HG02852 (cell line): ENCODE results near the gene CCDC188.
A peak's percentile ranks its signal among the peaks of the same experiment; 100 is the strongest.

ENCODE experiments used
- ATAC-seq: cut with Tn5 transposase; IDR thresholded peaks from one replicate; pipeline ENCODE4 v1.9.1; 2021; ENCODE audit warnings: mild to moderate bottlenecking, moderate library complexity; ENCODE audit not compliant: unreplicated experiment

The CCDC188 gene

GRCh38 chr22:20135806-20136602 lies 14.9 kb downstream of the CCDC188 start:
- no peak for ATAC-seq

DNA sequence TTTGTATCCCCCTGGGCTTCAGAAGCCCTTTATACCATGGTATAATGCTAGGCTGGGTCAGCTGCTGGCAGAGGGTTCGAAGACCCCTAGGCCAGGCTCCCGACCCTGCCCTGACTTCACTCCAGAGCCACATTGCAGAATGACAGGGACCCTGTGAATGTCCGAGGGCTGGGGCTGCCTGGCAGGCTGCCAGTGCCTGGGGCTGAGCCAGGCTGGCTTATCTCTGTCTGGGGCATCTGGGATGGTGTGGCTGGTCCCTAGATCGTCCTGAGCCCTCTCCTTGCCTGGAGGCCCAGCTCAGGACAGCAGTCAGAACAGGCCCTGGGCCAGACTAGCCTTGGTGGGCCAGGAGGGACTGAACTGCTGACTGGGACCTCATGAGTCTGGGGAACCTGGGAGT lies 15.6 kb downstream of the CCDC188 start:
- ATAC-seq = no peak

GRCh38 chr22:20133930-20134549 lies 16.8 kb downstream of the CCDC188 start:
- no peak for ATAC-seq

GRCh38 chr22:20132686-20133246 lies 18.1 kb downstream of the CCDC188 start:
- ATAC-seq = no peak

- peak; percentile 8 for ATAC-seq
These were observed 18.8 kb downstream of the CCDC188 start for GRCh38 chr22:20131859-20132685.

DNA sequence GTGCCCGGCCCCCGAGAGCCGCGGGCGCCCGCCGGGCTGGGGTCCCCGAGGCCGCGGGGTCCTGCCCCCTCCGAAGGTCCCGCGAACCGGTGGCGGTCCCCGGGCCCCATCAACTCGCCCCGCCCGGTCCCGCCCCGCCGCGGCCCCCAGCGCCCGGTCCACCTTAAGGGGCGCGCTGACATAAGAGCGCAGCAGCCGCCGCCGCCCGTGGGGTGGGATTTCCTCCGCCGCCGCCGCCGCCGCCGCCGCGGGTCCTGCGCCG lies 19.3 kb downstream of the CCDC188 start, which contains the start of gene ZDHHC8:
TSS of gene ZDHHC8 (plus strand) at position 208 of the 262 bp plus-strand sequence. CDS start 144 bp downstream, outside the sequence.
- ATAC-seq = peak; percentile 57

DNA sequence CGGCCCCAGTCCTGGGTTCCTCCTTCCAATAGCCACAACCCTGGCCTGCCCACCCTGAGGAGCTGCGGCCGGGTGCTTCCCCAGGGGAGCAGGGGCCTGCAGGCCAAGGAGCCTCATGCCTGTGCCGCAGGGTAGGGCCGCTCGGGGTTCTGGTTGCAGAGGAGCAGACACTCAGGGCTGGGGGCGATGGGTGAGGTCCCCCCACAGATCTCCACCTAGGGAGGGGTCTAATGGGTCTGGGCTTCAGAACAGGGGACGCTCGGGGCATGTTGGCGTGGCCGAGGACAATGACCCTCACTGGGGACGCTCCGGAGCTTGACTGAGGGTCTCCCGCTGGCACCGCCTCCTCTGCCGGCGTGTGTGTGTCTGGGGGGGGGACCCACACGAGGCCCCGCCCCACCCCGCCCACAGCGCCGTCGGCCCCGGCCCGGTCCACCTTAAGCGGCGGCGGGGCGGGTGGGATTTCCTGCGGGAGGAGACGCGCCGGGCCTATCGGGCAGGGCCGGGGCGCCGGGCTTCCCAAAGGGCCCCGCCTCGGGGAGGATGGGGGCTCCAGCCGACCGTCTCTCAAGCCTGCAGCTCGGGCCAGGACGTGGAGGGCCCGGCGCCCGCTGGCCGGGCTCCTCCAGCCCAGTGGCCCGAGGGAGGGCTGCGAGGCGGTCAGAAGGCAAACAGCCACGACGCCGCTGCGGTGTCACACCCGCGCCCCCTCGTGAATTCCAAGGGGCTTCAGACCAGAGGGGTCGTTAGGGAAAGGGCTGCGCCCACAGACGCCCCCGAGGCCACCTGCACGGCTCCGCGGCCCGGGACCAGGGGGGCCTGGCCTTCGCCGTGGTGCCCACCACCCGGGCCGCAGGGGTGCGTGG lies 19.9 kb downstream of the CCDC188 start:
- ATAC-seq = peak; percentile 67

GRCh38 chr22:20130319-20130718 lies 20.5 kb downstream of the CCDC188 start:
- no peak for ATAC-seq

- no peak for ATAC-seq
These were observed 21.2 kb downstream of the CCDC188 start for GRCh38 chr22:20129747-20130014.

- no peak for ATAC-seq
These were observed 21.7 kb downstream of the CCDC188 start for GRCh38 chr22:20128902-20129746.

- ATAC-seq = no peak
These were observed 22.3 kb downstream of the CCDC188 start for GRCh38 chr22:20128619-20128901.

- no peak for ATAC-seq
These were observed 22.8 kb downstream of the CCDC188 start for GRCh38 chr22:20127869-20128618.

GRCh38 chr22:20127318-20127868 lies 23.5 kb downstream of the CCDC188 start:
- ATAC-seq = no peak

DNA sequence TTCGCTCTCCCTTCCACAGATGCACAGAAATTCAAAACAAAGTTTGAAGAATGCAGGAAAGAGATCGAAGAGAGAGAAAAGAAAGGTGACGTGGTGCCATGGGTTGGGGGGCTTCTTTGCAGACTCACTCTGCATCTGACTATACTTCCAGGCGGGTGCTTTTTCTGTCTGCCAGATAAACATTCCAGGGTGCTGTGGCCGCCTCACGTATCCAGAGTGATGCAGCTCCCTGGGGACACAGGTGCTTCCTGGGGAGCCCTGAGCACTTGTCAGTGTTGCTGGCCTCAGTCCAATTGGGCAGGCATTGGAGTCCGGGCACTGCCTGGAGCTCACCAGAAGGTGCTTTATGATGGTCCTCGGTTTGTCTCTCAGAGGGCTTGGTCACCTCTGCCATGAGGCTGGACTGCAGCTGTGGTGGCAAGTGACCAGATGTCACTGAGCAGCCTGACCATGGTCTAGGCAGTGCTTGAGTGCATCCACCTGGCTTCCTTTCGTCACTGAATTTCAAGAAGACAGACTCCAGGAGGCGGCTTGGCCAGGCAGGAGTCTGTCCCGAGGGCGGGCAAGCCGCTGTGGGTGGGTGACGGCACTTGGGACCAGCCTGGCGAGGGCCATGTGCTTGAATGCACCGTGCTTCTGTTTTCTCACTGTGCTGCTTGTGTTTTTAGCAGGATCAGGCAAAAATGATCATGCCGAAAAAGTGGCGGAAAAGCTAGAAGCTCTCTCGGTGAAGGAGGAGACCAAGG lies 24.4 kb downstream of the CCDC188 start:
- no peak for ATAC-seq

- ATAC-seq = no peak
These were observed 25.4 kb downstream of the CCDC188 start for GRCh38 chr22:20125201-20126174.

GRCh38 chr22:20124083-20124787 lies 26.6 kb downstream of the CCDC188 start:
- no peak for ATAC-seq
